NT2/D1 (cell line): Measurements from ENCODE around the gene KIAA1191.
"Not testable (repeated sequence)": the region's sequence is repeated elsewhere in the genome, so short reads cannot be mapped to it uniquely, and the experiment has no call there.

Experiments
- DNase-seq: peaks from one replicate; pipeline ENCODE4 v3.0.0-alpha.2; 2011; ENCODE audit warnings: low read depth, low spot score
- H3K27me3 ChIP-seq: 2 replicates; pipeline ENCODE4 v1.6.0; 2011; ENCODE audit warnings: mild to moderate bottlenecking; ENCODE audit not compliant: insufficient read length, insufficient read depth
- H3K36me3 ChIP-seq: 2 replicates; pipeline ENCODE4 v1.6.1; 2011; ENCODE audit warnings: mild to moderate bottlenecking, low read length, mixed read lengths; ENCODE audit not compliant: insufficient read depth, insufficient read length
- H3K4me1 ChIP-seq: 2 replicates; pipeline ENCODE4 v1.5.1; 2011; ENCODE audit not compliant: insufficient read depth, insufficient read length
- H3K4me3 ChIP-seq: 2 replicates; pipeline ENCODE4 v1.5.1; 2011; ENCODE audit warnings: low read depth; ENCODE audit not compliant: insufficient read length
- H3K9ac ChIP-seq: 2 replicates; pipeline ENCODE4 v1.6.0; 2011; ENCODE audit warnings: low read depth; ENCODE audit not compliant: insufficient read length
- H3K9me3 ChIP-seq: 2 replicates; pipeline ENCODE4 v1.5.1; 2011; ENCODE audit warnings: mild to moderate bottlenecking, low read length; ENCODE audit not compliant: insufficient read depth
- SUZ12 ChIP-seq: IDR thresholded peaks from 2 replicates; pipeline ENCODE4 v1.6.1; 2011; ENCODE audit not compliant: insufficient read length, insufficient read depth; ENCODE audit errors: extremely low read depth
- YY1 ChIP-seq: IDR thresholded peaks from 2 replicates; pipeline ENCODE4 v1.6.1; 2011; ENCODE audit not compliant: insufficient read length, insufficient read depth
- ZNF274 ChIP-seq: IDR thresholded peaks from 2 replicates; pipeline ENCODE4 v1.6.1; 2011; ENCODE audit warnings: mild to moderate bottlenecking, low read depth, low read length

The KIAA1191 gene

GRCh38 chr5:176319827-176320554 lies 41.6 kb downstream of the KIAA1191 start:
- no peaks in the 10 kb centered on the region for H3K27me3 ChIP-seq
- peaks cover 22% of the 10 kb centered on the region for H3K36me3 ChIP-seq
- no peaks in the 10 kb centered on the region for H3K4me1 ChIP-seq
- no peak overlapping the region for H3K9ac ChIP-seq
- DNase-seq = no peak
- TF ChIP-seq SUZ12 (no peak), ZNF274 (no peak)
- no peaks in the 10 kb centered on the region for H3K9me3 ChIP-seq
- no peak overlapping the region for H3K4me3 ChIP-seq

GRCh38 chr5:176317534-176318374 lies 43.8 kb downstream of the KIAA1191 start:
- Histone ChIP-seq H3K9ac (no peak overlapping the region), H3K4me1 (no peaks in the 10 kb centered on the region), H3K36me3 (peaks cover 16% of the 10 kb centered on the region), H3K9me3 (no peaks in the 10 kb centered on the region), H3K27me3 (no peaks in the 10 kb centered on the region), H3K4me3 (no peak overlapping the region)
- no peak for DNase-seq
- no peak for TF ChIP-seq YY1
- no peak for TF ChIP-seq SUZ12
- TF ChIP-seq ZNF274 = no peak

DNA sequence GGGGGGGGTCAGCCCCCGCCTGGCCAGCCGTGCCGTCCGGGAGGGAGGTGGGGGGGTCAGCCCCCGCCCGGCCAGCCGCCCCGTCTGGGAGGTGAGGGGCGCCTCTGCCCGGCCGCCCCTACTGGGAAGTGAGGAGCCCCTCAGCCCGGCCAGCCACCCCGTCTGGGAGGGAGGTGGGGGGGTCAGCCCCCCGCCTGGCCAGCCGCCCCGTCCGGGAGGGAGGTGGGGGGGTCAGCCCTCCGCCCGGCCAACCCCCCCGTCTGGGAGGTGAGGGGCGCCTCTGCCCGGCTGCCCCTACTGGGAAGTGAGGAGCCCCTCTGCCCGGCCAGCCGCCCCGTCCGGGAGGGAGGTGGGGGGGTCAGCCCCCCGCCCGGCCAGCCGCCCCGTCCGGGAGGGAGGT lies 56.2 kb downstream of the KIAA1191 start:
- not testable (repeated sequence) for H3K27me3 ChIP-seq, DNase-seq, H3K4me3 ChIP-seq, H3K9ac ChIP-seq, H3K4me1 ChIP-seq
- peaks cover 14% of the 10 kb centered on the region for H3K36me3 ChIP-seq
- H3K9me3 ChIP-seq = peaks cover 15% of the 10 kb centered on the region; the same call in 1 of the 2 replicates
